Measurements from ENCODE around the gene GPRIN2. TPM values are rescaled to one million over a fixed set of nuclear protein-coding genes. Genes with fewer than 3 reads are reported as not detected.
"Not testable (repeated sequence)": the region's sequence is repeated elsewhere in the genome, so short reads cannot be mapped to it uniquely, and the experiment has no call there.

The GPRIN2 gene
- total and polyA plus RNA-seq, 2 donors from 2014 or later, result 8.5 to 12.6 TPM

DNA sequence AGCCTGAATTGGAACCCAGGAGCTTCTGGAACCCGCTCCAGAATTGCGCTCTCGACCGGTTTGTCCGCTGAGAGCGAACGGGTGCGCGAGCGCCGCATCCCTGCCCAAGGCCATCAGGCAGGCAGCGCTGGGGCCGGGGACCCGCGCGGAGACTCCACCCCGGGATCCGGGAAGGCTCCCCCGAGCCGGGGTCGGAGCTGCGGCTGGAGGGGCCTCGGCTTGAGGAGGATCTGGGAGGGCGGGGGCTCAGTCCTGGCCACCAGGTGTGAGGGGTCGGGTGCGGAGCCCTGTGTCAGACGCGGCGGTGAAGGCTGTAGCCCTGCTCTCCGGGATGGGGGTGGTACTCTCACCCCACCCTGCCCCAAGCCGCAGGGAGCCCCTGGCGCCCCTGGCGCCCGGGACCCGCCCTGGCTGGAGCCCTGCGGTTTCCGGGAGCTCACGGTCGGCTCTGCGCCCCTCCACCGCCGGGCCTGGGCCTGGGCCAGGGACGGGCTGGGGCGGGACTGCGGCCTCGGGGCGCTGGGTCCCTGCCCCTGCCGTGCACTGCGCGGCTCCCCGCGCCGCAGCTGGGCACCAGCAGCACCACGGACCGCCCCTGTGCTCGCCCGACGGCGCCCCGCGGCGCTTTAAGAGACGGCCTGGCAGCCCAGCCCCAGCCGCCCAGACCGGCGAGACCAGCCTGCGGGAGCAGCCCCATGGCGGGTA is 22.2 kb upstream of the GPRIN2 start, which contains the start of gene SYT15:
TSS of gene SYT15 (plus strand) at position 655 of the 705 bp plus-strand sequence. CDS start at position 696, 41 bp downstream.
- H3K9ac ChIP-seq (ENCODE audit: low read length in 3 of 3); FAIRE-seq; intact Hi-C loops (cut with DNase I); H3K36me3 ChIP-seq (ENCODE audit: control insufficient read depth in 2 of 3, insufficient read depth in 3 of 3, low read length in 3 of 3); H3K27me3 ChIP-seq (ENCODE audit: control insufficient read depth, insufficient read depth, low read length); H3K4me3 ChIP-seq (ENCODE audit: low read length in 3 of 3); H3K27ac ChIP-seq (ENCODE audit: low read depth in 2 of 2, low read length in 2 of 2); H3K4me1 ChIP-seq (ENCODE audit: control insufficient read depth in 2 of 3, insufficient read depth in 2 of 3, low read depth in 1 of 3, low read length in 3 of 3); H3K9me3 ChIP-seq (ENCODE audit: control insufficient read depth in 2 of 3, insufficient read depth in 1 of 3, low read length in 3 of 3): not testable (repeated sequence)
- peak in 3 of 5 donors; percentile 3 to 25 (median 8) for DNase-seq

DNA sequence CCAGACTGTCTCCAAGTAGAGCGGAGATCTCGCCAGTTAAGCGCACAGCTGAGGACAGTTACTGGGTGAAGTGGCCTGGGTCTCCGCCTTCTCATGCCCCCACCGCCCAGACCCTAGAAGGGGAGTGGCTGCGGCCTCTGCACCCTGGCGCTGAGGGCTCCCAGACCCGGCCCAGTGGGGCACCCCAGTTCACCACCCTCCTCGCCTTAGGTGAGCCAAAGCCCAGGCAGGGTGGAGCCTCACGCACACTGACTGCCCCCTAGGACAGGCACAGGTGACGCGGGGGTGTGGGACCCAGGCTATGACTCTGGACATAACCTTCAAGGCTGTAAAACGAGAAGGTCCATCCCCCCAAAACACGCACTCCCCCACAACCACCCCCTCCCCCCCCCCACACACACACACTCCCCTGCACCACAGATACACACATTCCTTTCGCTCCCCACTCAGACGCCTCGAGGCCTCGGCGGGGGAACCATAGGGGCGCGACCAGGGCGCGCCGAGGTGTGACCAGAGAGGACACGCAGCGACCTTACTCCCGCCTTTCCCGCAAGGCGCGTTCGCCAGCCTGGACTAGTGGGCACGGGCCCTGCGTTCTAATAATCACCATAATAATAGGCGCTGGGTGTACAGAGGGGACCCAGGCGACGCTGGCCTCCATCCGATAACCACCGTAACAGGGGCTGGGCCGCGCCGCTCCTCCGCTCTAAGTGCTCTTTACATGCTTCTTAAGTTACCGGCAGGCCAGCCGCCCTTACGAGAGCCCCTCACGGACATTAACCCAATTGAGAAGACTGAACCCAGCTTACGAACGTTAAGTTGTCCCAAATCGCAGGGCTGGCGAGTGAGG is 21.4 kb upstream of the GPRIN2 start:
- FAIRE-seq; H3K4me1 ChIP-seq (ENCODE audit: control insufficient read depth in 2 of 3, insufficient read depth in 2 of 3, low read depth in 1 of 3, low read length in 3 of 3); H3K9ac ChIP-seq (ENCODE audit: low read length in 3 of 3); H3K9me3 ChIP-seq (ENCODE audit: control insufficient read depth in 2 of 3, insufficient read depth in 1 of 3, low read length in 3 of 3); H3K4me3 ChIP-seq (ENCODE audit: low read length in 3 of 3); H3K36me3 ChIP-seq (ENCODE audit: control insufficient read depth in 2 of 3, insufficient read depth in 3 of 3, low read length in 3 of 3); H3K27ac ChIP-seq (ENCODE audit: low read depth in 2 of 2, low read length in 2 of 2); intact Hi-C loops (cut with DNase I); H3K27me3 ChIP-seq (ENCODE audit: control insufficient read depth, insufficient read depth, low read length): not testable (repeated sequence)
- DNase-seq, result peak; percentile 17 to 68 (median 43)

DNA sequence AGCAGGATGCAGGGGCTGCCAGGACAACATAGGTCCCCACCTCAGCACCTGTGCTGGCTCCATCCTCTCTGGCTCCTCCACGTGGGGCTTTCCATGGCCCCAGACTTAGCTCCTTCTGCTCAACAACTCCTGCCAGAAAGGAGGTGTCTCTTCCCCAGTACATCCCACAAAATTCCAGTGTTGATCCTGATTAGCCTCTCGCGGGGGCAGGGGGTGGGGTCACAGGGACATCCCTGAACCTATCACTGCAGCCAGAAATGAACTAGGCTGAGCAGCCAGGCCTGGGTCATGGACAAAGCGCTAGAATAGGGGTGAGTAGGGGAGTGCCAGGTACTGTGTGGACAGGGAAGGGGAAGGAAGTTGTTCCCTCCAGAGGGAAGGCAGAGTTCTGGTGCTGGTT is 17.4 kb upstream of the GPRIN2 start:
- FAIRE-seq; H3K4me1 ChIP-seq (ENCODE audit: control insufficient read depth in 2 of 3, insufficient read depth in 2 of 3, low read depth in 1 of 3, low read length in 3 of 3); H3K27me3 ChIP-seq (ENCODE audit: control insufficient read depth, insufficient read depth, low read length); H3K27ac ChIP-seq (ENCODE audit: low read depth in 2 of 2, low read length in 2 of 2); intact Hi-C loops (cut with DNase I); H3K36me3 ChIP-seq (ENCODE audit: control insufficient read depth in 2 of 3, insufficient read depth in 3 of 3, low read length in 3 of 3); H3K9me3 ChIP-seq (ENCODE audit: control insufficient read depth in 2 of 3, insufficient read depth in 1 of 3, low read length in 3 of 3); H3K4me3 ChIP-seq (ENCODE audit: low read length in 3 of 3); H3K9ac ChIP-seq (ENCODE audit: low read length in 3 of 3): not testable (repeated sequence)
- DNase-seq, result peak in 1 of 5 donors; percentile 48

DNA sequence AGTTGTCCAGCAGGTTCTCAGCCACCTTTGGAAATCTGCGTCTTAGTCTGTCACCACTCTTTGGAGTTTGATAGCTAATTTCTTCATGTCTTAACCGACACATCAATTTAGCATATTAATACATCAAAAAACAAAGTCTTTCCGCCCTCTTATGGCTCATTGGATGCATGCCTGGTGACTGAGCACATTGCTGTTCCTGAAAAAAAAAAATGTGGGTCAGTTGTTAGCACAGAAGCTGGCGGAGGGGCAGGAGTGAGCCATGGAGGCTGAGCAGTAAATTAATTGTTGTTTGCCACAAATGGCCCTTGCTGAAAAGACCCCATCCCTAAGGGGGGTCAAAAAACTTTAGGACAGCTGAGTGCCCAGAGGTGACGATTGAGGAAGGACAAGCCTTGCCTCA is 16.9 kb upstream of the GPRIN2 start:
- H3K27ac ChIP-seq (ENCODE audit: low read depth in 2 of 2, low read length in 2 of 2); H3K27me3 ChIP-seq (ENCODE audit: control insufficient read depth, insufficient read depth, low read length); H3K36me3 ChIP-seq (ENCODE audit: control insufficient read depth in 2 of 3, insufficient read depth in 3 of 3, low read length in 3 of 3); FAIRE-seq; H3K4me3 ChIP-seq (ENCODE audit: low read length in 3 of 3); H3K4me1 ChIP-seq (ENCODE audit: control insufficient read depth in 2 of 3, insufficient read depth in 2 of 3, low read depth in 1 of 3, low read length in 3 of 3); intact Hi-C loops (cut with DNase I); H3K9ac ChIP-seq (ENCODE audit: low read length in 3 of 3); H3K9me3 ChIP-seq (ENCODE audit: control insufficient read depth in 2 of 3, insufficient read depth in 1 of 3, low read length in 3 of 3): not testable (repeated sequence)
- DNase-seq, result peak in 2 of 5 donors; percentile 9 to 38

DNA sequence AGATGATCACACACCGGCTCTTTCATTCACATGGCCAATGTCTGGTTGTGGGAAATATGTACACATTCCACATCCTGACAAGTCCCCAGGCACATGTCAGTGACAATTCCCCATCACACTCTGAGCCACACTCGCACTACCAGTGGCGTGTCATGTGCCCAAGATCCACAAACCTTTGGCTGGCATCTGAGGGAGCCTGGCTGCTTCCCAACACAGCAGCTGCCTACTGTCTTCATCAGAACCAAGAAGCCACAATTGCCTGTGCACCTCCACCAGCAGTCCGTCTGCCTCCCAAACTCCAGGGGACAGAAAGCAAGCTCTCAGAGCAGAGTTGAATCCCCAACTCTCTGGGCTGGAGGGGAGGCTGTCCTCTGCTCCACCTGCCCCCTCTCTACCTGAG is 16.3 kb upstream of the GPRIN2 start:
- not testable (repeated sequence) for FAIRE-seq

DNA sequence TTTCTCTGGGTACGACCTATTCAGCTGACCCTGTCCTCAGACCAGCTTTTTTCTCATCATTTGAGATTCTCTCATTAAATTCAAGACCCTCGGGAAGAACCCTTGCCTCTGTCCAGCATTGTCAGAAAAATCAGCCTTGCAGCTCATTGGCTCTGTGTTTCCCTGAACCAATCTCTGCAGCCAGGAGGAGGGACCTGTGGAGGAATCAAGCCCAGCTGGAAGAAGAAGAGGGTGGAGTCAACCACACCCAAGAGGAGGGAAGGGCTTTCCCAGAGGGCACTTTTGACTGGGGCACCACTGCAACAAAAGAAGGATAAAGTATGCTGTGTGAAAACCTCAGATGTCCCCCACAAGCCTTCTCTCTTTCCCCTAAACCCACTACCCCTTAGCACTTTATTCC is 14.2 kb upstream of the GPRIN2 start:
- H3K9ac ChIP-seq (ENCODE audit: low read length in 3 of 3); DNase-seq; H3K27ac ChIP-seq (ENCODE audit: low read depth in 2 of 2, low read length in 2 of 2); FAIRE-seq; intact Hi-C loops (cut with DNase I); H3K36me3 ChIP-seq (ENCODE audit: control insufficient read depth in 2 of 3, insufficient read depth in 3 of 3, low read length in 3 of 3); H3K4me1 ChIP-seq (ENCODE audit: control insufficient read depth in 2 of 3, insufficient read depth in 2 of 3, low read depth in 1 of 3, low read length in 3 of 3); H3K4me3 ChIP-seq (ENCODE audit: low read length in 3 of 3); H3K9me3 ChIP-seq (ENCODE audit: control insufficient read depth in 2 of 3, insufficient read depth in 1 of 3, low read length in 3 of 3); H3K27me3 ChIP-seq (ENCODE audit: control insufficient read depth, insufficient read depth, low read length): not testable (repeated sequence)

More for the DNA sequence above, 16.3 kb upstream of the GPRIN2 start:
- H3K9ac ChIP-seq (ENCODE audit: low read length in 3 of 3); H3K36me3 ChIP-seq (ENCODE audit: control insufficient read depth in 2 of 3, insufficient read depth in 3 of 3, low read length in 3 of 3); H3K27ac ChIP-seq (ENCODE audit: low read depth in 2 of 2, low read length in 2 of 2); H3K27me3 ChIP-seq (ENCODE audit: control insufficient read depth, insufficient read depth, low read length); intact Hi-C loops (cut with DNase I); H3K9me3 ChIP-seq (ENCODE audit: control insufficient read depth in 2 of 3, insufficient read depth in 1 of 3, low read length in 3 of 3); H3K4me1 ChIP-seq (ENCODE audit: control insufficient read depth in 2 of 3, insufficient read depth in 2 of 3, low read depth in 1 of 3, low read length in 3 of 3); H3K4me3 ChIP-seq (ENCODE audit: low read length in 3 of 3): not testable (repeated sequence)
- DNase-seq, result peak in 1 of 5 donors; percentile 24

DNA sequence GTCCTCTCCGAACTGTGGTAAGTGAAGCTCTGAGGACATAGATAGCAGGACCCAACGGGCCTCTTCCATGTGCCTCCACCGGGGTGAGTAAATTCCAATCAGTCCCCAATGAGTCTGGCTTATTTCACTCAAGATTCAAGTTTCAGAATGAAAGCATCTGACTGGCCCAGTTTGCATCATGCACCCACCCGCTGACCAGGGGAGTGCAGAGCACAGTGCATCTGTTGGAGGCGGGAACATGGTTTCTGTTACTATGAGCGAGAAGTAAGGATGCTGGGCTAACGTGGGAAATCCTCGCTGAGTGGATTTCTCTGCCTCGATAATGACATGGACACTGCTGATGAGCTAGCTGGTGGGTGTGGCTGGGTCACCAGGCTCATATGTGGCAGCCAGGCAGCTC is 10.7 kb upstream of the GPRIN2 start:
- H3K9me3 ChIP-seq (ENCODE audit: control insufficient read depth in 2 of 3, insufficient read depth in 1 of 3, low read length in 3 of 3); H3K4me1 ChIP-seq (ENCODE audit: control insufficient read depth in 2 of 3, insufficient read depth in 2 of 3, low read depth in 1 of 3, low read length in 3 of 3); H3K27ac ChIP-seq (ENCODE audit: low read depth in 2 of 2, low read length in 2 of 2); FAIRE-seq; H3K9ac ChIP-seq (ENCODE audit: low read length in 3 of 3); H3K4me3 ChIP-seq (ENCODE audit: low read length in 3 of 3); DNase-seq; H3K36me3 ChIP-seq (ENCODE audit: control insufficient read depth in 2 of 3, insufficient read depth in 3 of 3, low read length in 3 of 3); intact Hi-C loops (cut with DNase I); H3K27me3 ChIP-seq (ENCODE audit: control insufficient read depth, insufficient read depth, low read length): not testable (repeated sequence)
